ENCODE data around the gene MASTL. TPM values are rescaled to one million over a fixed set of nuclear protein-coding genes. Genes with fewer than 3 reads are reported as not detected.

Gene MASTL
- polyA plus RNA-seq, 1 of the 3 experiments (the other 2 are of a cell fraction) = 5.8 TPM

GRCh38 chr10:27158421-27158820 is 3.3 kb downstream of the MASTL start:
- TF ChIP-seq FOXM1 (IDR thresholded peaks at IDR 0.05; ENCODE audit: low read depth) (no peak), POLR2AphosphoS5 (IDR thresholded peaks at IDR 0.05; ENCODE audit: low read depth, low read length) (no peak), RAD21 (IDR thresholded peaks at IDR 0.05; ENCODE audit: low read length) (no peak), FOSL2 (IDR thresholded peaks at IDR 0.05; ENCODE audit: borderline replicate concordance, low read depth) (0 out of 2 replicates have a peak, but pooled peaks have one; percentile 8), EZH2phosphoT487 (IDR thresholded peaks at IDR 0.05; ENCODE audit: borderline replicate concordance, low read depth) (no peak)
- peaks cover 0 to 19% of the 10 kb centered on the region in 2 experiments; a peak in 3 of 4 replicates for H3K4me1 ChIP-seq (ENCODE audit: control insufficient read depth in 1 of 2, insufficient read depth in 2 of 2, low read depth in 1 of 2, low read length in 1 of 2)
- no peaks in the 10 kb centered on the region for H3K27me3 ChIP-seq (ENCODE audit: insufficient read depth)
- H3K9ac ChIP-seq = no peak overlapping the region
- ChIA-PET CTCF (interaction anchor here (1.4 kb wide), 1 partner anchor 66 kb away, joined by 4 read pairs; no protein-coding TSS in a partner anchor), POLR2A (no interaction called here)
- H2AFZ ChIP-seq (ENCODE audit: low read depth) = no peak overlapping the region
- H3K79me2 ChIP-seq (ENCODE audit: insufficient read depth) = peaks cover 51% of the 10 kb centered on the region
- H3F3A ChIP-seq (replicated peaks; ENCODE audit: insufficient read depth) = peaks cover 16% of the 10 kb centered on the region
- no peak overlapping the region for H3K27ac ChIP-seq (ENCODE audit: low read depth in 2 of 2, low read length in 1 of 2)
- no peak for DNase-seq
- H3K4me3 ChIP-seq (ENCODE audit: low read depth in 2 of 2, low read length in 1 of 2) = no peak overlapping the region
- H3K36me3 ChIP-seq (replicated peaks in 1 of 2; ENCODE audit: control insufficient read depth in 1 of 2, insufficient read depth in 2 of 2, low read length in 1 of 2) = peaks cover 33 to 41% of the 10 kb centered on the region in 2 experiments
- H3K9me2 ChIP-seq = no peaks in the 10 kb centered on the region
- no peaks in the 10 kb centered on the region for H3K9me3 ChIP-seq
- H3K4me2 ChIP-seq = no peak overlapping the region
- no peaks in the 10 kb centered on the region for H4K20me1 ChIP-seq (ENCODE audit: insufficient read depth)

- Histone ChIP-seq H3K27ac (ENCODE audit: low read depth in 2 of 2, low read length in 1 of 2) (no peak overlapping the region), H3K36me3 (replicated peaks in 1 of 2; ENCODE audit: control insufficient read depth in 1 of 2, insufficient read depth in 2 of 2, low read length in 1 of 2) (peaks cover 59 to 61% of the 10 kb centered on the region in 2 experiments), H2AFZ (ENCODE audit: low read depth) (no peak overlapping the region), H3K79me2 (ENCODE audit: insufficient read depth) (no peaks in the 10 kb centered on the region; the same call in 1 of the 2 replicates), H4K20me1 (ENCODE audit: insufficient read depth) (no peaks in the 10 kb centered on the region), H3K4me2 (no peak overlapping the region), H3K9me3 (no peaks in the 10 kb centered on the region), H3K9ac (no peak overlapping the region), H3F3A (replicated peaks; ENCODE audit: insufficient read depth) (peaks cover 12% of the 10 kb centered on the region), H3K4me1 (ENCODE audit: control insufficient read depth in 1 of 2, insufficient read depth in 2 of 2, low read depth in 1 of 2, low read length in 1 of 2) (no peaks in the 10 kb centered on the region), H3K4me3 (ENCODE audit: low read depth in 2 of 2, low read length in 1 of 2) (no peak overlapping the region), H3K27me3 (ENCODE audit: insufficient read depth) (no peaks in the 10 kb centered on the region), H3K9me2 (no peaks in the 10 kb centered on the region)
- DNase-seq = no peak
- POLR2A ChIA-PET = no interaction called here
- 97% methylated on average over 4 of the region's 4 CpGs for WGBS (ENCODE audit: low lambda C conversion rate)
- CTCF ChIA-PET = interaction anchor here (1.5 kb wide), 1 partner anchor 12 kb away, joined by 3 read pairs; no protein-coding TSS in a partner anchor
- TF ChIP-seq PBX3 (IDR thresholded peaks at IDR 0.05) (no peak), CTCF (IDR thresholded peaks at IDR 0.05) (no peak), USF1 (IDR thresholded peaks at IDR 0.05; ENCODE audit: borderline replicate concordance, low read depth) (no peak), YY1 (IDR thresholded peaks at IDR 0.05; ENCODE audit: low read depth) (no peak), SIN3A (IDR thresholded peaks at IDR 0.05; ENCODE audit: borderline replicate concordance, low read depth, low read length) (no peak), GATA2 (CRISPR knock-in tag; IDR thresholded peaks at IDR 0.05) (no peak), RAD21 (IDR thresholded peaks at IDR 0.05; ENCODE audit: low read length) (no peak), RXRA (IDR thresholded peaks at IDR 0.05; ENCODE audit: borderline replicate concordance, low read depth) (no peak), FOSL2 (IDR thresholded peaks at IDR 0.05; ENCODE audit: borderline replicate concordance, low read depth) (no peak), EP300 (IDR thresholded peaks at IDR 0.05; ENCODE audit: borderline replicate concordance in 1 of 2, low read depth in 1 of 2, low read length in 1 of 2) (no peak), TEAD4 (IDR thresholded peaks at IDR 0.05; ENCODE audit: borderline replicate concordance, insufficient read depth) (no peak), JUND (IDR thresholded peaks at IDR 0.05) (no peak), NRF1 (IDR thresholded peaks at IDR 0.05; ENCODE audit: low read depth, low read length) (no peak), IRF3 (IDR thresholded peaks at IDR 0.05; ENCODE audit: low read depth, low read length) (no peak), ZBTB33 (IDR thresholded peaks at IDR 0.05; ENCODE audit: borderline replicate concordance, low read depth) (no peak), TAF1 (IDR thresholded peaks at IDR 0.05; ENCODE audit: borderline replicate concordance, low read depth, low read length) (no peak)
These were observed 14.7 kb downstream of the MASTL start for GRCh38 chr10:27169849-27170248.

Measured in SK-N-SH (cell line).